H1 (cell line): ENCODE measurements around the gene TMEM272. TPM values are rescaled to one million over a fixed set of nuclear protein-coding genes. Genes with fewer than 3 reads are reported as not detected.

ENCODE experiments used
- CTCF ChIA-PET: fragments of 300-600 bp; sonication (Branson Sonifier 250); formaldehyde crosslinking; loops from one replicate; lab custom pipeline; 2021; ENCODE audit not compliant: partially characterized antibody; lab: Charles Lee
- POLR2A ChIA-PET: fragments of 300-600 bp; sonication (Branson Sonifier 250); formaldehyde crosslinking; loops from one replicate; lab custom pipeline; 2021; ENCODE audit warnings: inconsistent platforms; ENCODE audit not compliant: partially characterized antibody; lab: Charles Lee
- DNase-seq, 2 experiments: peaks; one replicate each; pipeline versions ENCODE4 v3.0.0 to v3.0.0-alpha.2; 2010 to 2022; ENCODE audit warnings: low spot score in 2 of 2, low read depth in 1 of 2, mixed read lengths in 1 of 2
- FAIRE-seq: peaks from 2 replicates; lab custom pipeline; 2011; peaks lifted over from hg19 to GRCh38; lab: Jason Lieb, UNC
- H2AFZ ChIP-seq: 2 replicates; pipeline ENCODE4 v1.8.1; 2012; ENCODE audit warnings: low read length, inconsistent platforms
- H2AK5ac ChIP-seq: 2 replicates; pipeline ENCODE4 v1.6.1; 2013; ENCODE audit warnings: low read depth, low read length
- H2BK120ac ChIP-seq: replicated peaks from 2 replicates; pipeline ENCODE3; 2013; ENCODE audit warnings: low read depth, low read length, inconsistent platforms
- H2BK12ac ChIP-seq: 2 replicates; pipeline ENCODE4 v1.6.1; 2013; ENCODE audit warnings: low read depth, low read length
- H2BK15ac ChIP-seq: 2 replicates; pipeline ENCODE4 v1.6.1; 2013; ENCODE audit warnings: low read length
- H2BK20ac ChIP-seq: 2 replicates; pipeline ENCODE4 v1.6.1; 2013; ENCODE audit warnings: low read length
- H2BK5ac ChIP-seq: 2 replicates; pipeline ENCODE4 v1.6.1; 2013; ENCODE audit warnings: low read depth, low read length
- H3K14ac ChIP-seq: 2 replicates; pipeline ENCODE4 v1.6.1; 2013; ENCODE audit warnings: inconsistent platforms; ENCODE audit not compliant: insufficient read length
- H3K18ac ChIP-seq: 2 replicates; pipeline ENCODE4 v1.6.1; 2013; ENCODE audit warnings: low read length; ENCODE audit errors: extremely low read depth
- H3K23ac ChIP-seq: 2 replicates; pipeline ENCODE4 v1.6.1; 2013; ENCODE audit warnings: inconsistent platforms; ENCODE audit not compliant: insufficient read length
- H3K23me2 ChIP-seq: 2 replicates; pipeline ENCODE4 v1.6.1; 2013; ENCODE audit warnings: low read depth, low read length
- H3K27ac ChIP-seq: 2 replicates; pipeline ENCODE4 v1.6.1; 2011; ENCODE audit warnings: low read depth, low read length, inconsistent platforms
- H3K27me3 ChIP-seq, 4 experiments: replicated peaks in 1 of 4; 1 replicate in 1 of 4; 2 replicates in 3 of 4; pipeline versions ENCODE4 v1.6.1 to v1.8.1; 2011 to 2013; ENCODE audit warnings: low read length in 3 of 4, mild to moderate bottlenecking in 3 of 4, inconsistent platforms in 2 of 4, mixed read lengths in 2 of 4, moderate library complexity in 1 of 4; ENCODE audit not compliant: control insufficient read depth in 3 of 4, insufficient read depth in 3 of 4; ENCODE audit errors: extremely low read depth in 1 of 4
- H3K36me3 ChIP-seq, 4 experiments: 2 replicates each; pipeline versions ENCODE4 v1.6.1 to v1.8.1; 2011 to 2013; ENCODE audit warnings: mild to moderate bottlenecking in 4 of 4, low read length in 3 of 4, moderate library complexity in 2 of 4, control low read depth in 1 of 4, inconsistent platforms in 1 of 4; ENCODE audit not compliant: insufficient read depth in 4 of 4, control insufficient read depth in 2 of 4
- H3K4ac ChIP-seq: replicated peaks from 2 replicates; pipeline ENCODE3; 2013; ENCODE audit warnings: low read length, low read depth, mixed read lengths, inconsistent platforms; ENCODE audit not compliant: insufficient read length
- H3K4me1 ChIP-seq, 4 experiments: replicated peaks in 1 of 4; 1 replicate in 1 of 4; 2 replicates in 3 of 4; pipeline versions ENCODE4 v1.6.1 to v1.8.1; 2011 to 2013; ENCODE audit warnings: low read length in 3 of 4, inconsistent platforms in 2 of 4, mixed read lengths in 1 of 4; ENCODE audit not compliant: insufficient read depth in 4 of 4, control insufficient read depth in 3 of 4
- H3K4me2 ChIP-seq, 2 experiments: 2 replicates each; pipeline versions ENCODE4 v1.6.1 to v1.8.1; 2011 to 2013; ENCODE audit warnings: low read depth in 2 of 2, low read length in 2 of 2, control low read depth in 1 of 2, inconsistent platforms in 1 of 2, mild to moderate bottlenecking in 1 of 2; ENCODE audit not compliant: insufficient read depth in 1 of 2
- H3K4me3 ChIP-seq, 4 experiments: fragments of 200-600, 300-600 bp in 1 of 4; sonication (generic), shearing (Covaris generic), sonication (Bioruptor Twin) in 1 of 4; 2 replicates each; pipeline versions ENCODE4 v1.5.1 to v1.8.1; 2011 to 2016; ENCODE audit warnings: low read length in 4 of 4, low read depth in 3 of 4, control low read depth in 2 of 4, inconsistent platforms in 2 of 4, mild to moderate bottlenecking in 2 of 4, mixed read lengths in 1 of 4, moderate library complexity in 1 of 4; ENCODE audit not compliant: insufficient read depth in 2 of 4; ENCODE audit errors: extremely low read depth in 1 of 4
- H3K56ac ChIP-seq: replicated peaks from 2 replicates; pipeline ENCODE3; 2013; ENCODE audit warnings: low read depth, mild to moderate bottlenecking, mixed read lengths, low read length, inconsistent platforms; ENCODE audit not compliant: insufficient read length
- H3K79me1 ChIP-seq: 2 replicates; pipeline ENCODE4 v1.6.1; 2013; ENCODE audit warnings: low read depth, low read length, control low read depth
- H3K79me2 ChIP-seq, 2 experiments: 2 replicates each; pipeline versions ENCODE4 v1.6.1 to v1.8.1; 2012 to 2013; ENCODE audit warnings: low read length in 2 of 2, mild to moderate bottlenecking in 2 of 2, inconsistent platforms in 1 of 2; ENCODE audit not compliant: insufficient read depth in 2 of 2, control insufficient read depth in 1 of 2
- H3K9ac ChIP-seq, 4 experiments: replicated peaks in 1 of 4; 1 replicate in 1 of 4; 2 replicates in 3 of 4; pipeline versions ENCODE4 v1.6.1 to v1.8.1; 2011 to 2013; ENCODE audit warnings: low read depth in 3 of 4, low read length in 3 of 4, control low read depth in 2 of 4, mild to moderate bottlenecking in 2 of 4, moderate library complexity in 2 of 4, inconsistent platforms in 1 of 4; ENCODE audit errors: extremely low read depth in 1 of 4
- H3K9me3 ChIP-seq, 2 experiments: 2 replicates each; pipeline versions ENCODE4 v1.6.1 to v1.8.1; 2012 to 2013; ENCODE audit warnings: mild to moderate bottlenecking in 2 of 2, moderate library complexity in 2 of 2, control low read depth in 1 of 2, inconsistent platforms in 1 of 2, low read depth in 1 of 2, low read length in 1 of 2, mixed read lengths in 1 of 2; ENCODE audit not compliant: insufficient read depth in 2 of 2
- H4K20me1 ChIP-seq, 2 experiments: replicated peaks in 1 of 2; 2 replicates each; pipeline versions ENCODE3 to v1.8.1; 2011 to 2013; ENCODE audit warnings: inconsistent platforms in 2 of 2, low read length in 2 of 2, mild to moderate bottlenecking in 1 of 2; ENCODE audit not compliant: insufficient read depth in 2 of 2, control insufficient read depth in 1 of 2
- H4K5ac ChIP-seq: 2 replicates; pipeline ENCODE4 v1.6.1; 2013; ENCODE audit warnings: low read length, low read depth, mixed read lengths, inconsistent platforms; ENCODE audit not compliant: insufficient read length
- H4K8ac ChIP-seq: 2 replicates; pipeline ENCODE4 v1.8.0; 2013; ENCODE audit warnings: mild to moderate bottlenecking, moderate library complexity, low read length, inconsistent platforms; ENCODE audit not compliant: insufficient read depth; ENCODE audit errors: extremely low read depth
- H4K91ac ChIP-seq: replicated peaks from 2 replicates; pipeline ENCODE3; 2013; ENCODE audit warnings: low read length, mixed read lengths, inconsistent platforms; ENCODE audit not compliant: insufficient read length
- CTBP2 ChIP-seq: IDR thresholded peaks from 2 replicates; pipeline ENCODE4 v1.7.0; 2011; ENCODE audit warnings: borderline replicate concordance, mild to moderate bottlenecking, moderate library complexity, mixed read lengths, low read length; ENCODE audit not compliant: insufficient read depth, insufficient read length
- POLR2A ChIP-seq, 2 experiments: IDR thresholded peaks; 1 replicate in 1 of 2; 2 replicates in 1 of 2; pipeline ENCODE4 v1.6.1; 2011; ENCODE audit warnings: low read depth in 2 of 2, low read length in 2 of 2, mild to moderate bottlenecking in 2 of 2; ENCODE audit errors: control extremely low read depth in 1 of 2
- WGBS, 2 experiments: shearing (Covaris generic) in 1 of 2; methylation state at CpG; one replicate each; pipeline versions ENCODE4 v1.1.6 to v1.1.7; 2013 to 2015; ENCODE audit warnings: low lambda C conversion rate in 2 of 2, mixed read lengths in 2 of 2, inconsistent platforms in 1 of 2, low coverage in 1 of 2, missing lambda C conversion rate in 1 of 2; ENCODE audit not compliant: insufficient replicate concordance in 2 of 2, insufficient coverage in 1 of 2, insufficient read length in 1 of 2; ENCODE audit errors: extremely low coverage in 1 of 2, missing lambda C conversion rate in 1 of 2; 5-methylcytosine and 5-hydroxymethylcytosine counted together
- polyA plus RNA-seq, 7 experiments: library from polyadenylated mRNA; depleted of rRNA in 3 of 7; stranded (reverse) in 5 of 7; unstranded in 2 of 7; fragments of >200 nt in 5 of 7; fragments of 200-250 nt in 2 of 7; gene quantifications; 1 replicate in 5 of 7; 2 replicates in 1 of 7; 4 replicates in 1 of 7; pipeline versions ENCODE4 v1.2.1 to v1.2.3, GENCODE V29; 2011 to 2013; ENCODE audit warnings: missing spikeins in 2 of 7, mixed read lengths in 2 of 7
- total RNA-seq: library from RNA; stranded (reverse); fragmentation: NEBNext Ultra II Directional; extraction: Animal tissue kit (Norgen Biotek cat#: 25700); gene quantifications from 2 replicates; pipeline ENCODE4 v1.2.1, GENCODE V29; 2021

Gene TMEM272
- total and polyA plus RNA-seq, 2 of the 8 experiments (the other 6 are each of a cell fraction or from before 2014, with no cell fraction given): 0.05 TPM; not detected in 1

DNA sequence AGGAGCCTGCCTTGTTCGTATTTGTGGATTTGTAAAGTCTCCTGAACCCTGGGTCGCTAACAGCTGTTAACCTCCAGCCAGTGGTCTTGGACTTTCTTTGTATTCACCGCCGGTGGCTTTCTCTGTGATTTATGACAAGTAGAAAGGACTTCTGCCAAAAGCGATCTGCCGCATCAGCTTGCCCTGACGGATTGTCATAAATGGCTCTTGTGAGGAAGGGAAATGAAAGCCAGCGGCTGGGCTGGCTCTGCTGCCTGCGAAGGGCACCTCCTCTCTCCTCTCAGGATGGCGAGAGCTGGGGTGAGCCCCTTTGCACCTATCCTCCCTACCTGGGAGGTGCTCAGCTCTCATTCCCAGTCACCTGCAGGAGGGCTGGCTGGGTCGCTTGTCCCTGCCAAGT lies 66.6 kb downstream of the TMEM272 start:
- CTCF ChIA-PET: interaction anchor here (0.7 to 11.3 kb wide), 3 partner anchors 19 to 578 kb away, joined by 3 to 123 read pairs (median 3); no protein-coding TSS in a partner anchor
- Histone ChIP-seq H2BK5ac (no peak overlapping the region), H3K18ac (no peak overlapping the region)

More for the DNA sequence above, 66.6 kb downstream of the TMEM272 start:
- Histone ChIP-seq H3K79me2 (no peaks in the 10 kb centered on the region), H2BK12ac (no peak overlapping the region), H3K56ac (no peak overlapping the region), H3K4ac (no peak overlapping the region), H4K20me1 (no peaks in the 10 kb centered on the region), H3K9me3 (no peaks in the 10 kb centered on the region), H3K27me3 (no peaks in the 10 kb centered on the region), H3K9ac (no peak overlapping the region), H3K79me1 (no peaks in the 10 kb centered on the region; the same call in 1 of the 2 replicates), H3K23ac (no peak overlapping the region), H3K4me2 (no peak overlapping the region), H3K14ac (no peak overlapping the region), H2BK120ac (no peak overlapping the region), H3K36me3 (no peaks in the 10 kb centered on the region), H3K27ac (no peak overlapping the region), H2BK15ac (no peak overlapping the region), H4K5ac (no peak overlapping the region), H2AK5ac (no peak overlapping the region), H2AFZ (no peak overlapping the region), H4K8ac (no peak overlapping the region), H4K91ac (no peak overlapping the region), H3K4me3 (no peak overlapping the region), H2BK20ac (no peak overlapping the region), H3K4me1 (peaks cover 0 to 3% (median 0%) of the 10 kb centered on the region in 4 experiments; a peak in 1 of 7 replicates), H3K23me2 (no peaks in the 10 kb centered on the region)
- TF ChIP-seq CTBP2: no peak
- TF ChIP-seq POLR2A (IDR thresholded peaks at IDR 0.05; ENCODE audit: control extremely low read depth in 1 of 2, low read depth in 2 of 2, low read length in 2 of 2): no peak
- FAIRE-seq: no peak
- 91% methylated on average over 11 of the region's 11 CpGs; no CpG with 5 or more reads in 1 of the 2 experiments for WGBS, 2 experiments
- DNase-seq: no peak
- POLR2A ChIA-PET: interaction anchor here (1.0 to 1.3 kb wide), 2 partner anchors 8 to 325 kb away, joined by 3 read pairs; partner anchors contain the start of gene INTS6
